HG03439 (cell line): ENCODE data around the gene EBLN2.

Experiments
- ATAC-seq: cut with Tn5 transposase; IDR thresholded peaks from one replicate; pipeline ENCODE4 v1.9.1; 2021; ENCODE audit warnings: mild to moderate bottlenecking, moderate library complexity; ENCODE audit not compliant: unreplicated experiment

The EBLN2 gene

GRCh38 chr3:73061416-73061815 lies at the start of gene EBLN2:
TSS of gene EBLN2 (plus strand) at chr3:73061659. CDS start at chr3:73062082, 423 bp downstream.
- no peak for ATAC-seq

- ATAC-seq, result no peak
Observed at GRCh38 chr3:73018298-73018697, 43.2 kb upstream of the EBLN2 start.

- ATAC-seq, result no peak
Observed at GRCh38 chr3:73018790-73019441, 42.5 kb upstream of the EBLN2 start.

- ATAC-seq, result no peak
Observed at GRCh38 chr3:73021301-73021835, 40.1 kb upstream of the EBLN2 start.

GRCh38 chr3:73024836-73025235 lies 36.6 kb upstream of the EBLN2 start:
- ATAC-seq, result no peak

- no peak for ATAC-seq
Observed at GRCh38 chr3:73026111-73026759, 35.2 kb upstream of the EBLN2 start.

- ATAC-seq, result no peak
Observed at GRCh38 chr3:73026760-73027113, 34.7 kb upstream of the EBLN2 start.

- ATAC-seq, result no peak
Observed at GRCh38 chr3:73028803-73029202, 32.7 kb upstream of the EBLN2 start.

- no peak for ATAC-seq
Observed at GRCh38 chr3:73029321-73029796, 32.1 kb upstream of the EBLN2 start.

GRCh38 chr3:73030073-73030597 lies 31.3 kb upstream of the EBLN2 start:
- no peak for ATAC-seq

- ATAC-seq, result no peak
Observed at GRCh38 chr3:73031573-73032103, 29.8 kb upstream of the EBLN2 start.

- ATAC-seq, result no peak
Observed at GRCh38 chr3:73036694-73037591, 24.5 kb upstream of the EBLN2 start.

- ATAC-seq, result no peak
Observed at GRCh38 chr3:73041537-73041936, 19.9 kb upstream of the EBLN2 start.

GRCh38 chr3:73043414-73043813 lies 18.0 kb upstream of the EBLN2 start:
- ATAC-seq, result no peak

- ATAC-seq, result no peak
Observed at GRCh38 chr3:73045391-73045790, 16.1 kb upstream of the EBLN2 start.

- no peak for ATAC-seq
Observed at GRCh38 chr3:73046195-73046594, 15.3 kb upstream of the EBLN2 start.

GRCh38 chr3:73049319-73049718 lies 12.1 kb upstream of the EBLN2 start:
- no peak for ATAC-seq

GRCh38 chr3:73052857-73053256 lies 8.6 kb upstream of the EBLN2 start:
- ATAC-seq, result no peak

- no peak for ATAC-seq
Observed at GRCh38 chr3:73055583-73055982, 5.9 kb upstream of the EBLN2 start.

GRCh38 chr3:73056014-73056844 lies 5.2 kb upstream of the EBLN2 start:
- ATAC-seq, result no peak
